Right cardiac atrium (tissue), 5 donors: ENCODE data around the gene PLCG1. TPM values are rescaled to one million over a fixed set of nuclear protein-coding genes. Genes with fewer than 3 reads are reported as not detected.
A peak's percentile ranks its signal among the peaks of the same experiment; 100 is the strongest.
"Not testable (repeated sequence)": the region's sequence is repeated elsewhere in the genome, so short reads cannot be mapped to it uniquely, and the experiment has no call there.

ENCODE experiments used
- ATAC-seq, 2 donors: fragments of 200-7000 bp; cut with Tn5 transposase; one replicate each; pipeline versions ENCODE4 v1.8.0 to v1.9.1; 2020; ENCODE audit warnings: moderate library complexity in 2 of 2, mild to moderate bottlenecking in 1 of 2
- DNase-seq, 3 donors: peaks; one replicate each; pipeline ENCODE4 v3.0.0-alpha.2; 2020
- H3K27ac ChIP-seq: one replicate; pipeline ENCODE4 v1.5.1; 2013; ENCODE audit warnings: mild to moderate bottlenecking, low read length, control low read depth, moderate library complexity
- H3K27me3 ChIP-seq: one replicate; pipeline ENCODE4 v1.6.1; 2013; ENCODE audit not compliant: control insufficient read depth, insufficient read depth
- H3K4me1 ChIP-seq: one replicate; pipeline ENCODE4 v1.6.1; 2013; ENCODE audit warnings: low read length; ENCODE audit not compliant: control insufficient read depth, insufficient read depth
- H3K4me3 ChIP-seq: one replicate; pipeline ENCODE4 v1.5.1; 2013; ENCODE audit warnings: low read length, control low read depth
- H3K9me3 ChIP-seq: one replicate; pipeline ENCODE4 v1.6.1; 2013; ENCODE audit warnings: low read length; ENCODE audit not compliant: control insufficient read depth
- WGBS: extraction: QIAGEN DNeasy Blood & Tissue Kit; methylation state at CpG from one replicate; pipeline ENCODE4 v1.1.7; 2013; 5-methylcytosine and 5-hydroxymethylcytosine counted together
- intact Hi-C, 4 donors: fragments of 100-400 bp; cut with DNase I; formaldehyde crosslinking; loops; one replicate each; pipeline versions ENCODE4 v1.11.0 to v1.14.0; 2022 to 2023
- polyA plus RNA-seq: library from polyadenylated mRNA; stranded (reverse); fragments of 200-250 nt; gene quantifications from one replicate; pipeline ENCODE4 v1.2.3, GENCODE V29; 2013
- total RNA-seq, 4 donors: library from RNA; stranded (reverse); fragmentation: NEBNext Ultra II Directional; extraction: Animal tissue kit (Norgen Biotek cat#: 25700); gene quantifications; one replicate each; pipeline ENCODE4 v1.2.1, GENCODE V29; 2021
- donor health status: healthy with polysubstance abuse.
- donor health status: DM: no; HTN: yes; CAD: no.
- donor health status: DM: no; HTN: no; CAD: no.
- donor health status: DM: no; HTN: yes; CAD: no; lungs with severe emphysema.
- donor health status: DM: yes; HTN: yes; CAD: no.

The PLCG1 gene
- total and polyA plus RNA-seq, 5 donors = 45.6 to 62.2 (median 57.4) TPM

GRCh38 chr20:41108531-41108930, 28.8 kb upstream of the PLCG1 start:
- intact Hi-C loops = no loop called here
- Histone ChIP-seq H3K9me3 (no peaks in the 10 kb centered on the region), H3K27ac (no peak overlapping the region), H3K4me1 (no peaks in the 10 kb centered on the region), H3K4me3 (no peak overlapping the region), H3K27me3 (no peaks in the 10 kb centered on the region)
- DNase-seq = no peak
- 86% methylated on average over 1 of the region's 1 CpG for WGBS
- no peak for ATAC-seq

DNA sequence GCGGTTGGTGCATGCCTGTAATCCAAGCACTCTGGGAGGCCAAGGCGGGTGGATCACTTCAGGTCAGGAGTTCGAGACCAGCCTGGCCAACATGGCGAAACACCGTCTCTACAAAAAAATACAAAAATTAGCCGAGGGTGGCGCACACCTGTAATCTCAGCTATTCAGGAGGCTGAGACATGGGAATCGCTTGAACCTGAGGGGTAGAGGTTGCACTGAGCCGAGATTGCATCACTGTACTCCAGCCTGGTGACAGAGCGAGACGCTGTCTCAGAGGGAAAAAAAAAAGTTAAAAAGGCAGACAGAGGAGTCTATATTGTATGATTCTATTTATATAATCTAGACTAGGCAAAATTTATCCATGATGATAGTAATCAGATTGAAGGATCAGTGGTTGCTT, 27.3 kb upstream of the PLCG1 start:
- Histone ChIP-seq H3K4me1 (no peaks in the 10 kb centered on the region), H3K27ac (no peak overlapping the region), H3K27me3 (no peaks in the 10 kb centered on the region), H3K9me3 (no peaks in the 10 kb centered on the region), H3K4me3 (no peak overlapping the region)
- whole genome bisulfite sequencing = 96% methylated on average over 11 of the region's 11 CpGs
- DNase-seq (no peak), ATAC-seq (no peak)
- intact Hi-C loops = no loop called here

DNA sequence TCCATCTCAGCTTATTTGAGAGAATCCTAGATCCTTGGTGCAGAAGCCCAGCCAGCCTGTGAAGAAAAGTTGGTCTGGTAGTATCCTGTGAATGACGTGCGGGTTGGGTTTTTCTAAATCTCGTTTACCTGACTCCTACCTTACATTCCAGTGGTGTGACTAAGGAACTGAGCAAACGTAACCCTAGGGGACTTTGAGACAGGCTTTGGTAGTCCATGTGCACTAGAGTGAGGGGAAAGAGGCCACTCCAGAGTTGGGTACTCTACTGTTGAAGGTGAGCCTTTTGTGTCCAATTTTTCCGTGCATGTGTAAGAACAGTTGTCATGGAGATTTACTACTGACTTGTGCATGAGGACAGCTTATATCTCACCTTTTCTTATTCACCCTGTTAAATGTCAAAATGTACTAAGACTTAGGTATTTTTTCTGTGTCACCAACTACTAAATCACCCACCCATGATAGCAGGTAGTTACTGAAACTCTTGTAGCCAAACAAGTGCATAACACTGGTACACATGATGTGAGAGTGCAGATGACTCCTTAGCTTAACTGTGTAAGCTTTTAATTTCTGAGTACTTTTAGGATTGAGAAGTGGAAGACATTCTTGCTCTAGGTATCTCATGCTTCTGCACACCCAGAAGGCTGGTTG, 26.3 kb upstream of the PLCG1 start:
- Histone ChIP-seq H3K27me3 (no peaks in the 10 kb centered on the region), H3K4me1 (no peaks in the 10 kb centered on the region), H3K4me3 (no peak overlapping the region), H3K9me3 (no peaks in the 10 kb centered on the region), H3K27ac (no peak overlapping the region)
- 96% methylated on average over 5 of the region's 5 CpGs for WGBS
- intact Hi-C loops = no loop called here
- no peak for ATAC-seq
- no peak for DNase-seq

- Histone ChIP-seq H3K4me1 (no peaks in the 10 kb centered on the region), H3K27me3 (no peaks in the 10 kb centered on the region), H3K4me3 (no peak overlapping the region), H3K27ac (no peak overlapping the region), H3K9me3 (no peaks in the 10 kb centered on the region)
- ATAC-seq (no peak), DNase-seq (no peak)
- intact Hi-C loops = no loop called here
- 87% methylated on average over 5 of the region's 5 CpGs for WGBS
Measured at GRCh38 chr20:41111578-41111951, 25.8 kb upstream of the PLCG1 start.

DNA sequence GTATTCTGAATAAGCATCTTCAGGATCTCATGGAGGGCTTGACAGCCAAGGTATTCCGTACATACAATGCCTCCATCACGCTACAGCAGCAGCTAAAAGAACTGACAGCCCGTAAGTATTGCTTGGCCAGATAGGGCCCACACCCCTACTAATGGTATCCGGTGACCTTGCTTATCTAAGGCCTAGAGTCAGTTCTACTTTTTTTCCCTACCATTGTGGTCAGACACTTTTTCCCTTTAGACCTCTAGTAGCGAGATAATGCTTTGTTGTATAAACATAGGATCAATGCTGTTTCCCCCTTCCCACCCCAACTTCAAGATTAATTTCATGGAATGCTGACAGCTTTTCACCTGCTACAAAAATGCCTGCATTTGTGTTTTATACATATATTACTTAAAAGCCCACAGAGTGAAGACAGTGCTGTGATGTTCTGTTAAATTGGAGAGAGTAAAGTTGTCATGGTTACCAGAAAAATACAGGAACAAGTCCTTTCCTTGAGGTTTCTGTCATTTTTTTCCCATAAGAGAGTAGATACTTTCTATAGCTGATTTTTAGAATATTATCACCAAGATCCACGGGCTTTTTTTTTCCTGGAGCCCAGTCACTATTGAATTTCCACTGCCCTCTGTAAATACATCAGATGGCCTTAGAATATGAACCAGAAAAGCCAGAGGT, 20.9 kb upstream of the PLCG1 start:
- DNase-seq (no peak), ATAC-seq (peak; percentile 47 to 75)
- Histone ChIP-seq H3K9me3 (no peaks in the 10 kb centered on the region), H3K4me3 (no peak overlapping the region), H3K27me3 (no peaks in the 10 kb centered on the region), H3K4me1 (no peaks in the 10 kb centered on the region), H3K27ac (no peak overlapping the region)
- intact Hi-C loops = no loop called here
- 66% methylated on average over 6 of the region's 6 CpGs for WGBS

DNA sequence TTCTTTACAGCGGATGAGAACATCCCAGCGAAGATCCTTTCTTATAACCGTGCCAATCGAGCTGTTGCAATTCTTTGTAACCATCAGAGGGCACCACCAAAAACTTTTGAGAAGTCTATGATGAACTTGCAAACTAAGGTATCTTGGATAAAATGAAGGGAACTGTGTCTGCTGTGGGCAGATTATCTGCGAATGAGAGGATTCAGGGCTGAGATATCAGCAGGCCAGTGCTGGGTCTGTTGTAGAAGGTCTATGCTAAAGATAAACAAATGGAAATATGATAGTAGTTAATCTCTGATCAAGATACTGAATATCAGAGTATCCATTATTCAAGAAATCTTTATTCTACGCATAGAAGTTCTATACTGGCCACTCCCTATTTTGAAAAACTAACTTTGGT, 19.2 kb upstream of the PLCG1 start:
- H3K27ac ChIP-seq, H3K4me3 ChIP-seq, DNase-seq, H3K27me3 ChIP-seq, intact Hi-C loops, H3K9me3 ChIP-seq, H3K4me1 ChIP-seq, ATAC-seq: not testable (repeated sequence)
- 75% methylated on average over 6 of the region's 6 CpGs for WGBS

- Histone ChIP-seq H3K9me3 (no peaks in the 10 kb centered on the region), H3K4me3 (no peak overlapping the region), H3K27me3 (no peaks in the 10 kb centered on the region), H3K27ac (no peak overlapping the region), H3K4me1 (no peaks in the 10 kb centered on the region)
- intact Hi-C loops = no loop called here
- no peak for ATAC-seq
- no peak for DNase-seq
- 77% methylated on average over 3 of the region's 3 CpGs for WGBS
Measured at GRCh38 chr20:41118632-41119031, 18.7 kb upstream of the PLCG1 start.

DNA sequence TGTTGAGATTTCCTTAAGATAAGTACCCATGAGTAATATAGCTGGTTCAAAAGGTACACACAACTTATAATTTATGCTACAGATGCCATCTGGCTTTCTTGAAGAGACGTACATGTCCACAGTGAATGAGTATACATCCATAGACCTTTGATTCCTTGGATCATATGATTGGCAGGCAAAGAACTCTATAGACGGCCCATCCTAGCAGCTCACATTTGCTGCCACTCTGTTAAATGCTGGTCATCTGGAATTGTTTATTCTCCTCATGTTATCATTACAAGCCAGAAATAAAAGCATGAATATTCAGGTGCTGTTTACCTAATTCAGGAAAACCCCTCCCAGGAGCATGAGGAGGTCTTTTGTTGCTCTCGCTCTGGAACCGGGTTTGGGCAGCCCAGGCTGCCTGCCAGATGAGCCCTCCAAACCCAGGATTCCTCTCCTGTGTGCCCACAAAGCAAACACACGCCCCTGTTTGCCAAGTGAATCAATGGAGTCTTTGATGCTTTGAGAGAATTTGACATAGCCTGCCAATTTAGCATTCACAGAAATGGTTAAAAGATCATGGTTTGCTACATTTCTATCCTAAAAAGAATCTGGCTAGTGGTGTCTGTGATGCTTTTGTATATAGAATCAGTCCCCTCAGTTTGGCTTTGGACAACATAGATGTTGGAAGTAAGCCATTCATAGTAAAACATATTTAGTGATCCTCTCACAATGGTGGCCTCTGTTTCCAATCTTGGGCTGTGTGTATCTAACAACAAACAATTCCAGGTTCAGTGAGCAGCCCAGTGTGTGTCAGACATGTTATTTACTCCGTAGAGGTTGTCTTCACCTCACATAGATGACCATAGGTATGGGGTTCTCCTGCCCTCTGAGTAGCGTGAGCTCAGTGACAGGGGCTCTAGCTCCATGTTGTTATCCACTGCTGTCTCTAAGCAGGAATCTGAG, 17.5 kb upstream of the PLCG1 start:
- Histone ChIP-seq H3K27me3 (no peaks in the 10 kb centered on the region), H3K9me3 (no peaks in the 10 kb centered on the region), H3K4me3 (no peak overlapping the region), H3K27ac (no peak overlapping the region), H3K4me1 (no peaks in the 10 kb centered on the region)
- intact Hi-C loops = no loop called here
- no peak for DNase-seq
- no peak for ATAC-seq
- 83% methylated on average over 7 of the region's 7 CpGs for WGBS

DNA sequence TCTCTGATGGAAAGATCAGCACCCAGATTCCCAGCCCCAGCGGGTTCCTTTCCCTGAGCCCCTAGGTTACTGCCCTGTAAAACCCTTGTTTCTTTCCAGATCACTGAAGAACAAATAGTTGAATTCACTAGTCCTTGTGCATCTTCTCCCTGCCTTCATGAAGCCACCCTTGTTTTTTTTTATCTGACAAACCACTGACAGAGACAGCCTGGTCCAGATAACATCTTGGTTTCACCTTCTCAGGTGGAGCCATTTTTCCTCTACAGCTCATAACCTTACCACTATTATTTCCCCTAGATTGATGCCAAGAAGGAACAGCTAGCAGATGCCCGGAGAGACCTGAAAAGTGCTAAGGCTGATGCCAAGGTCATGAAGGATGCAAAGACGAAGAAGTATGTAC, 15.9 kb upstream of the PLCG1 start:
- H3K27me3 ChIP-seq = no peaks in the 10 kb centered on the region
- no peaks in the 10 kb centered on the region for H3K9me3 ChIP-seq
- no peak for ATAC-seq
- DNase-seq = no peak
- H3K4me1 ChIP-seq = no peaks in the 10 kb centered on the region
- 90% methylated on average over 3 of the region's 3 CpGs for WGBS
- no peak overlapping the region for H3K27ac ChIP-seq
- H3K4me3 ChIP-seq = no peak overlapping the region
- intact Hi-C loops = no loop called here

GRCh38 chr20:41123631-41124030, 13.7 kb upstream of the PLCG1 start:
- H3K27ac ChIP-seq = no peak overlapping the region
- H3K4me3 ChIP-seq = no peak overlapping the region
- no peaks in the 10 kb centered on the region for H3K9me3 ChIP-seq
- no peak for ATAC-seq
- H3K27me3 ChIP-seq = no peaks in the 10 kb centered on the region
- intact Hi-C loops = no loop called here
- DNase-seq = no peak
- WGBS = 92% methylated on average over 6 of the region's 6 CpGs
- H3K4me1 ChIP-seq = no peaks in the 10 kb centered on the region

- H3K4me3 ChIP-seq = no peak overlapping the region
- no peaks in the 10 kb centered on the region for H3K4me1 ChIP-seq
- no peaks in the 10 kb centered on the region for H3K9me3 ChIP-seq
- 62% methylated on average over 3 of the region's 3 CpGs for WGBS
- no peaks in the 10 kb centered on the region for H3K27me3 ChIP-seq
- intact Hi-C loops = no loop called here
- DNase-seq = no peak
- peak in 1 of 2 donors; percentile 24 for ATAC-seq
- H3K27ac ChIP-seq = no peak overlapping the region
Measured at GRCh38 chr20:41124451-41125094, 12.8 kb upstream of the PLCG1 start.
